ENCODE data around the gene NSUN4.
"Not testable (repeated sequence)": the region's sequence is repeated elsewhere in the genome, so short reads cannot be mapped to it uniquely, and the experiment has no call there.

NSUN4 gene

GRCh38 chr1:46364612-46365011, 24.0 kb downstream of the NSUN4 start:
- DNase-seq (ENCODE audit: low read depth in 1 of 2, low spot score in 1 of 2): no peak

GRCh38 chr1:46365796-46366195, 25.2 kb downstream of the NSUN4 start:
- DNase-seq (ENCODE audit: low read depth in 1 of 2, low spot score in 1 of 2): not testable (repeated sequence)

GRCh38 chr1:46367072-46367471, 26.5 kb downstream of the NSUN4 start:
- DNase-seq (ENCODE audit: low read depth in 1 of 2, low spot score in 1 of 2): no peak

GRCh38 chr1:46367701-46368100, 27.1 kb downstream of the NSUN4 start:
- DNase-seq (ENCODE audit: low read depth in 1 of 2, low spot score in 1 of 2): not testable (repeated sequence)

- no peak for DNase-seq (ENCODE audit: low read depth in 1 of 2, low spot score in 1 of 2)
Measured at GRCh38 chr1:46368791-46369190, 28.2 kb downstream of the NSUN4 start.

- no peak for DNase-seq (ENCODE audit: low read depth in 1 of 2, low spot score in 1 of 2)
Measured at GRCh38 chr1:46369542-46370213, 29.1 kb downstream of the NSUN4 start.

- DNase-seq (ENCODE audit: low read depth in 1 of 2, low spot score in 1 of 2): no peak
Measured at GRCh38 chr1:46370214-46370633, 29.6 kb downstream of the NSUN4 start.

- no peak for DNase-seq (ENCODE audit: low read depth in 1 of 2, low spot score in 1 of 2)
Measured at GRCh38 chr1:46372431-46372830, 31.8 kb downstream of the NSUN4 start.

- no peak for DNase-seq (ENCODE audit: low read depth in 1 of 2, low spot score in 1 of 2)
Measured at GRCh38 chr1:46379996-46380395, 39.4 kb downstream of the NSUN4 start.

GRCh38 chr1:46380508-46380907, 39.9 kb downstream of the NSUN4 start:
- no peak for DNase-seq (ENCODE audit: low read depth in 1 of 2, low spot score in 1 of 2)

GRCh38 chr1:46393510-46393909, 52.9 kb downstream of the NSUN4 start:
- DNase-seq (ENCODE audit: low read depth in 1 of 2, low spot score in 1 of 2): no peak

- no peak for DNase-seq (ENCODE audit: low read depth in 1 of 2, low spot score in 1 of 2)
Measured at GRCh38 chr1:46394108-46394871, 53.7 kb downstream of the NSUN4 start, which contains the start of gene FAAH. TSS of gene FAAH (plus strand) at chr1:46394317. CDS start at chr1:46394349, 32 bp downstream.

GRCh38 chr1:46394872-46395465, 54.4 kb downstream of the NSUN4 start:
- DNase-seq (ENCODE audit: low read depth in 1 of 2, low spot score in 1 of 2): no peak

GRCh38 chr1:46396441-46397398, 56.1 kb downstream of the NSUN4 start:
- no peak for DNase-seq (ENCODE audit: low read depth in 1 of 2, low spot score in 1 of 2)

GRCh38 chr1:46399307-46399706, 58.7 kb downstream of the NSUN4 start:
- DNase-seq (ENCODE audit: low read depth in 1 of 2, low spot score in 1 of 2): no peak

GRCh38 chr1:46400421-46400820, 59.8 kb downstream of the NSUN4 start:
- DNase-seq (ENCODE audit: low read depth in 1 of 2, low spot score in 1 of 2): no peak

GRCh38 chr1:46401154-46401913, 60.7 kb downstream of the NSUN4 start:
- DNase-seq (ENCODE audit: low read depth in 1 of 2, low spot score in 1 of 2): no peak

GRCh38 chr1:46401964-46402626, 61.5 kb downstream of the NSUN4 start:
- no peak for DNase-seq (ENCODE audit: low read depth in 1 of 2, low spot score in 1 of 2)

GRCh38 chr1:46403916-46404315, 63.3 kb downstream of the NSUN4 start:
- no peak for DNase-seq (ENCODE audit: low read depth in 1 of 2, low spot score in 1 of 2)
